Neuron (in vitro differentiated cells): Measurements from ENCODE around the gene C22orf31.

Experiments used
- H2AFZ ChIP-seq: one replicate; pipeline ENCODE4 v1.6.1; 2013; ENCODE audit warnings: low read depth, mild to moderate bottlenecking, inconsistent platforms, low read length, moderate library complexity
- H3K27me3 ChIP-seq: one replicate; pipeline ENCODE4 v1.6.1; 2013; ENCODE audit warnings: low read length; ENCODE audit not compliant: insufficient read depth
- H3K36me3 ChIP-seq: one replicate; pipeline ENCODE4 v1.6.1; 2013; ENCODE audit warnings: low read length; ENCODE audit not compliant: insufficient read depth
- H3K4me1 ChIP-seq: one replicate; pipeline ENCODE4 v1.6.1; 2013; ENCODE audit warnings: low read length; ENCODE audit not compliant: insufficient read depth
- H3K4me3 ChIP-seq: 2 replicates; pipeline ENCODE4 v1.5.1; 2013; ENCODE audit warnings: mild to moderate bottlenecking, low read length, moderate library complexity
- H3K9me3 ChIP-seq: one replicate; pipeline ENCODE4 v1.6.1; 2013; ENCODE audit warnings: low read length

Gene C22orf31

GRCh38 chr22:29023172-29023796 lies 38.3 kb downstream of the C22orf31 start:
- Histone ChIP-seq H3K4me3 (no peak overlapping the region), H3K9me3 (peaks cover 4% of the 10 kb centered on the region), H2AFZ (no peak overlapping the region), H3K36me3 (peaks cover 9% of the 10 kb centered on the region), H3K4me1 (no peaks in the 10 kb centered on the region), H3K27me3 (no peaks in the 10 kb centered on the region)

- no peak overlapping the region for H2AFZ ChIP-seq
- no peaks in the 10 kb centered on the region for H3K27me3 ChIP-seq
- peaks cover 4% of the 10 kb centered on the region for H3K9me3 ChIP-seq
- peaks cover 6% of the 10 kb centered on the region for H3K36me3 ChIP-seq
- H3K4me1 ChIP-seq: no peaks in the 10 kb centered on the region
- no peak overlapping the region for H3K4me3 ChIP-seq
These were observed 39.4 kb downstream of the C22orf31 start for GRCh38 chr22:29022101-29022817.

- H3K4me1 ChIP-seq: no peaks in the 10 kb centered on the region
- no peaks in the 10 kb centered on the region for H3K27me3 ChIP-seq
- H2AFZ ChIP-seq: no peak overlapping the region
- peaks cover 4% of the 10 kb centered on the region for H3K9me3 ChIP-seq
- peaks cover 2% of the 10 kb centered on the region for H3K36me3 ChIP-seq
- H3K4me3 ChIP-seq: no peak overlapping the region
These were observed 43.1 kb downstream of the C22orf31 start for GRCh38 chr22:29018293-29019189.

GRCh38 chr22:29016067-29016938 lies 45.3 kb downstream of the C22orf31 start:
- H3K9me3 ChIP-seq: peaks cover 4% of the 10 kb centered on the region
- H3K27me3 ChIP-seq: no peaks in the 10 kb centered on the region
- H3K4me3 ChIP-seq: no peak overlapping the region
- peaks cover 2% of the 10 kb centered on the region for H3K36me3 ChIP-seq
- H3K4me1 ChIP-seq: no peaks in the 10 kb centered on the region
- no peak overlapping the region for H2AFZ ChIP-seq

GRCh38 chr22:29014773-29015172 lies 46.9 kb downstream of the C22orf31 start:
- no peak overlapping the region for H2AFZ ChIP-seq
- peaks cover 4% of the 10 kb centered on the region for H3K9me3 ChIP-seq
- H3K4me1 ChIP-seq: peaks cover 2% of the 10 kb centered on the region
- no peaks in the 10 kb centered on the region for H3K27me3 ChIP-seq
- peaks cover 4% of the 10 kb centered on the region for H3K36me3 ChIP-seq
- no peak overlapping the region for H3K4me3 ChIP-seq

GRCh38 chr22:29014293-29014692 lies 47.3 kb downstream of the C22orf31 start:
- H3K4me1 ChIP-seq: peaks cover 2% of the 10 kb centered on the region
- no peaks in the 10 kb centered on the region for H3K27me3 ChIP-seq
- peaks cover 4% of the 10 kb centered on the region for H3K9me3 ChIP-seq
- H2AFZ ChIP-seq: no peak overlapping the region
- H3K36me3 ChIP-seq: peaks cover 4% of the 10 kb centered on the region
- no peak overlapping the region for H3K4me3 ChIP-seq

- Histone ChIP-seq H3K27me3 (no peaks in the 10 kb centered on the region), H3K4me3 (no peak overlapping the region), H2AFZ (no peak overlapping the region), H3K4me1 (peaks cover 2% of the 10 kb centered on the region), H3K36me3 (peaks cover 4% of the 10 kb centered on the region), H3K9me3 (no peaks in the 10 kb centered on the region)
These were observed 48.7 kb downstream of the C22orf31 start for GRCh38 chr22:29012952-29013351.

- H3K4me1 ChIP-seq: peaks cover 2% of the 10 kb centered on the region
- H3K27me3 ChIP-seq: no peaks in the 10 kb centered on the region
- H3K36me3 ChIP-seq: peaks cover 4% of the 10 kb centered on the region
- H2AFZ ChIP-seq: no peak overlapping the region
- no peaks in the 10 kb centered on the region for H3K9me3 ChIP-seq
- no peak overlapping the region for H3K4me3 ChIP-seq
These were observed 49.6 kb downstream of the C22orf31 start for GRCh38 chr22:29012101-29012433.

GRCh38 chr22:29011240-29012100 lies 50.2 kb downstream of the C22orf31 start:
- Histone ChIP-seq H3K4me3 (no peak overlapping the region), H2AFZ (no peak overlapping the region), H3K36me3 (peaks cover 4% of the 10 kb centered on the region), H3K9me3 (no peaks in the 10 kb centered on the region), H3K4me1 (peaks cover 8% of the 10 kb centered on the region), H3K27me3 (no peaks in the 10 kb centered on the region)

- H3K4me3 ChIP-seq: no peak overlapping the region
- no peaks in the 10 kb centered on the region for H3K9me3 ChIP-seq
- peaks cover 3% of the 10 kb centered on the region for H3K36me3 ChIP-seq
- no peak overlapping the region for H2AFZ ChIP-seq
- no peaks in the 10 kb centered on the region for H3K27me3 ChIP-seq
- H3K4me1 ChIP-seq: peaks cover 26% of the 10 kb centered on the region
These were observed 52.5 kb downstream of the C22orf31 start for GRCh38 chr22:29009148-29009547.
